Measurements from ENCODE around the gene DAB1.

Gene DAB1

GRCh38 chr1:57157818-57158603 lies 265.8 kb downstream of the DAB1 start:
- no peak for DNase-seq

DNA sequence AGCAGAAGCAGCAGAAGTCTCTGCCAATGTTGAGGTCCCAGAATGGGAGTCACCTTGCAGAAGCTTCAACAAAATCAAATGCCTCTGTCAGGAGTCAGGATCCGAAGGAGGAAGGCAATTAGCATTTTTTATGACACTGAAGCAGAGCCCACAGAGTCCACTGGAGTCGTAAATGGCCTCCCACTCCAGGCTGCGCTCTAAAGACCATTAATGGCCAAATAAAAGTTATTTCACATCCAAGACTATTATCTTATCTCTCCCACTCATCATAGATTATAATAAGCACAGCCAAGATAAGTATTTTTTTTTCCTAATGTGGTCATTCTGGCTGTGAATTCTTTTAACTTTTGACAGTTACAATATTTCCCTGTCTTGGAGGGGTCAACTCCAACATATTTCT lies 267.0 kb downstream of the DAB1 start:
- no peak for DNase-seq

DNA sequence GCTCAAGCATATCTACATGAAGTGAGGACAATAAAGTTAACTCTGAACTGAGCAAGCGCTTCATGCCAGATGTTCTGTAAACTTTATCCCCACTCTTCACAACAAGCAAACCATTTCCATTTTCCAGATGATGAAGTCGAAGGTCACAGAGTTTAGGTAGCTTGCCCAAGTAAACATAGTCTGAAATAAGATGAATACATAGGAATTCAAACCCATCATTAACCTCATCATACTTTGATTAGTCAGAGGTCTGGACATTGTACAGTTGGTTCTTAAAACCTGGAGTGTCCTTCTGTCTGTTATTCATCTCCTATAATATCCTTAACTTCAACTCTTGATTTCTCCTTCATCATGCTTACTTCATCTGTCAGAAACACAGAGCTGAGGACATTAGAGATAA lies 277.8 kb downstream of the DAB1 start:
- DNase-seq = no peak

DNA sequence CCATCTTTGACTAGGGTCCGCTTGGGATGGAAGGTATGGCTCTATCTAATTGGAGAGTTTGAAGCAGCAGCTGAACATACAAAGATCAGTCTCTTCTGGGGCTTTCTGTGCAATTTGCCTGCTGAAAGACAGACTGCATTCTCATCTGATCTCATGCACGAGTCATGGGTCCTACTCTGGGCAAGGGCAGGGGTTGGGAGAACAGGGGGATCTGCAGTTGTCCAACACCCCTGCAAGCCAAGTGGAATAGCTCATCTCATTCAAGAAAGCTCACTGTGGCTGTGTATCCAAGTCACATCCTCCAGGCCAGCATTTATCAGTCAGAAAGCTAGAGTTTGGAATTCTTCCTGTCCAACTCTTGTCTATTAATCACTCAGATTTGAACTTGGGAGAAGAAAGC lies 280.9 kb downstream of the DAB1 start:
- DNase-seq = no peak

DNA sequence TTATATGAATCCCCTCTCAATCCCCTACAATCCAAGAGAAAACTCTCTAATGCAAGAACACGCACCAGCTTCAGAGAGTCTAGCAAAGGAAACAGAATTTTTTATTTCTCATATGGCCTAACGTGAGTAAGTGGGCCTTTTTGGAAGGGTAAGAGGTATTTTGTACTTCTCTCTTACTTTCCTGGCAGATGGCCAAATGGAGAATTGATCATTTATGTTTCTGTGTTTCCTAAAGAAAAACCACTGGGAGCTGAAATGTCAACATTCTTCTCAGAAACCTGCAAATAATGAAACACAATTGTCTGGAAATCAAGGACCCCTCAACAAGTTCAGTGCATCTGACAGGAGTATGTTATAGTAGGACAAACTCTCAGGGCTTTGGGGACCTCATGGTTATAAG lies 281.7 kb downstream of the DAB1 start:
- DNase-seq = no peak

- no peak for DNase-seq
Measured at GRCh38 chr1:57138432-57139078, 285.3 kb downstream of the DAB1 start.

GRCh38 chr1:57137980-57138379 lies 285.9 kb downstream of the DAB1 start:
- no peak for DNase-seq

- no peak for DNase-seq
Measured at GRCh38 chr1:57134803-57135202, 289.1 kb downstream of the DAB1 start.

- DNase-seq = no peak
Measured at GRCh38 chr1:57133686-57134085, 290.2 kb downstream of the DAB1 start.

- DNase-seq = no peak
Measured at GRCh38 chr1:57132993-57133622, 290.8 kb downstream of the DAB1 start.

GRCh38 chr1:57131701-57132394 lies 292.0 kb downstream of the DAB1 start:
- no peak for DNase-seq

- DNase-seq = no peak
Measured at GRCh38 chr1:57131257-57131656, 292.6 kb downstream of the DAB1 start.

DNA sequence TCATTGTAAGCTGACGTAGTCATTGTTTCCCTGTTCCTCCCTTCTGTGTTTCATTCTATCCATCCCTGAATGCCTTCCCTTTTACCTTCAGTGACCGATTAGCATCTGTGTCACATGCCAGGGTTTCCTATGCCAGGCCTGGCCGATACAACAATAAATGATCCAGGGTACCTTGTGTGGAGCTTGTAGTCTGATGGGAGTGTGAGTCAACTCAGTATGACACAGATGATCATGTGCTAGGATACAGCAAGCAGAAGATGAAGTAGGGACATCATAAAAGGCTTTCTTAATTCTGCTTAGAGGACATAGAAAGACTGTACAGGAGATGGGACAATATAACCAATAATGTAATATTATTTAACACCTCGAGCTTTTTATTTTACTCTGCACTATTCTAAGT lies 294.0 kb downstream of the DAB1 start:
- no peak for DNase-seq

- no peak for DNase-seq
Measured at GRCh38 chr1:57127976-57128375, 295.9 kb downstream of the DAB1 start.

- DNase-seq = no peak
Measured at GRCh38 chr1:57124768-57125446, 299.0 kb downstream of the DAB1 start.

DNA sequence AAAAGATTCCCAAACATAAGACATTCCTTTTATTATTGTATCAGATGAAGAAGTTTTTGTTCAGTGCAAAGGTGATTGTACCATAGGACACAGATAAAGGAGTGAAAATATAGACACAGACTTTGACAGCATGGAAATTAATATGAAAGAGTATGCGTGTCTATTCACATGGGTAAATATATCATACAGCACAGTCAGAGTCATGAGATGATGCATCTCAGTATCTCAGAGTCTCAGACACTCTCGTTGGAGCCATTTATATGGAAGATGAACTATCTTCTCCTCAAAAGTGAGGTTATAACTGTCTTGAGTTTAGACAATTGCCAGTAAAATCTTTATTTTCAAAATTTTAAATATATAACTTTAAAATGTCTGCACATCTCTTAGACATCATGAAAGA lies 299.7 kb downstream of the DAB1 start:
- no peak for DNase-seq

DNA sequence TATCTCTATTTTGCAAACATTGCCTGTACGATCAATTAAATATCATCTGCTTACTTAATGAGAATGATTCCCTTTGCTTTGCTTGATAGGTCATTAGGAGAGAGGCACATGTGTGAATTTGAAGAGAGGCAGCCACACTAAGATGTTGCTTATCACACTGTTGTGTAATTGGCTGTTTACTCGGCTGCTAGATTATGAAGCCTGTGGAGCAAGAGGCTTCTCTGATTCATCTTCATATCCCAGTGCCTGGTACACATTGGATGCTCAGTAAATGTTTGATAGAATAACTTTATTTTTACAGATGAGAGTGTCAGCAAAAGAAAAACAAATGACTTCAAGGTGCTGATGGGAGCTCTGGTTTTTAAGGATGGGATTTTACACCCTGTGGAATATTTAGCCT lies 301.8 kb downstream of the DAB1 start:
- no peak for DNase-seq

DNA sequence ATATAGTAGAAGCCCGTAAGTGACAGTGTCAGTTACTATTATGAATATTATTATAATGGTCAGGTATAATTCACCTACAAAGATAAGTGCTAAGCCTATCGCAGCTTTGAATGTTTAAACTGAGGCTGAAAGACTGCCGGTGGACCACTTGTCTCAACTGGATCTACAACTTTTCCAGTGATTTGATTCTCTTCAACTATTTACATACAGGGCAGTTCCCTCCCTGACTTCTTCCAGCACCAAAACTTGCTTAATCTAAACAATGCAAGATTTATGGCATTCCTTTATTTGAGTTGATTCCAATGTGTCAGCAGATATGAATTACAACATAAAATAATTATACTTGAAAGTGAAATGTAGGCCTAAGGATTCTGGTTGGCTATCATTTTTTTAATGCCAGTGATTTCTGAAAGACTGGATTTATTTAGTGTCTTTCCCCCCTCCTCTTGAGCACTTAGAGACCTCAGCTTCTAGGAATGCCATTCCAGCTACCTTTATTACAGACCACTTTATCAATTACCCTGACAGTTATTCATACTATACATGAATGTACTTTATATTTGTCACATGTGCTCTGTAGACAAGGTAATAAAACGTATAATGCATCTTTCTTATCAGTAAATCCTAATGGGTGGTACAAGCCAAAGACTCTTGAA lies 304.8 kb downstream of the DAB1 start:
- DNase-seq = no peak

DNA sequence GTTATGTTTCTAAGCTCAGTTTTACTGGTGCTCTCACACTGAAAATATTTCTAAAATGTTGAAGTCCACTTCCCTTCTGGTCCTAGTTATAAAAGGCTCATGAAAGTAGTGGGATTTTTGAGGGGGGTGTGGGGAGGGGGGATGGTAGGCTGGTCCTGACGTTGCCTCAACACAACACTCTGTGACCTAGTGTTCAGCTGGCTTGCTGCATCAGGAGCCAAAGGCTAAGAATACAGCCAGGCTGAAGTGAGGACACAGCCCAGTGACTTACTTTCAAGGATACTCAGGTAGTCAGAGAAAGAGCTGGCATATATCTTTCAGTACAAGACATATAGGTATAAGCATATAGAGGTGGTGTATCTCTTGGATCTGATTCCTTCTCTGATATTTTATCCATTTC lies 306.1 kb downstream of the DAB1 start:
- no peak for DNase-seq

DNA sequence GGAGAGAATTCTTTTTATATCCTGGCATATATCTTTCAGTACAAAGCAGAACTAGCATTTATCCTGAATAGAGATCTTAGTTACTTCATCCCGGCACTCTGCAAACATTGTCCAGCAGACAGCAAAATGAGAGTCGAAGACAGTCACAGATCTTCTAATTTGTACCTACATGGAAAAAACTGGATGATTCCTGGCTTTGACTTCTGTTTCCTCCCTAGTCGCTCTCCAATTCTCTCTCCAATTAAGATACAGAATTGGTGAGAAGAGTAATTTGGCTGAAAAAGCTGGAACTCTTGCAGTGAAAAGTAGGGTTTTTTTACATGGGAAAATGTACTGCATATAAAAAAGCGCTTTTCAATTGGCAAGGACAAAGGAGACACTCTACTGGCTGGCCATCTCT lies 307.0 kb downstream of the DAB1 start:
- DNase-seq = no peak

DNA sequence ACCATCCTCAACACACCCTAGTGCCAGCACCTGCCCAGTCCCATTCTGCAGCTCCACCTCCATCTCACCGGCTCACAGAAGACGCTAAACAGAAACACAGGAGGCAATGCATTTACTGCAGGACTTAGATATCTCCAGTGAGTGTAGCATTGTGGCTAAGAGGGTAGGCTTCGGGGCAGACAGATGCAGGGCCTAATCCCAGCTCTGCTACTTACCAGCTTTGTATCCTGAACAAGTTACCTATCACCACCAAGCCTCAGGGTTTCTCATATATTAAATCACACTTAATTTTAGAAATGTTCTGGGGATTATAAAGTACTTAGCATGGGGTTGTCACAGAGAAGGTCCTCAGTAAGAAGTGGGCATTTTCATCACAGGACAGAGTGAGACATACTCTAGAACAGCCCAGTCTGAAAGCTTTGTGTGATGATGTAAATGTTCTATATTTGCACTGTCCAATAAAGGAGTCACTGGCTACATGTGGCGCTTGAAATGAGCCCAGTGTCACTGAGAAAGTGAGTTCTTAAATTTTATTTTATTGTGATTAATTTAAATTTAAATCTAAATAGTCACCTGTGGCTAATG lies 308.7 kb downstream of the DAB1 start:
- DNase-seq = no peak

- no peak for DNase-seq
Measured at GRCh38 chr1:57112148-57112547, 311.7 kb downstream of the DAB1 start.

Data from activated effector memory CD4-positive, alpha-beta T cell treated with anti-CD3 and anti-CD28 coated beads, Interleukin-2, amount 50 U/mL, for 16 hours (primary cell).